HG03064 (cell line): ENCODE measurements around the gene OSBP2.

Experiments
- ATAC-seq: cut with Tn5 transposase; IDR thresholded peaks from one replicate; pipeline ENCODE4 v1.9.1; 2021; ENCODE audit warnings: low read depth; ENCODE audit not compliant: unreplicated experiment

OSBP2 gene

GRCh38 chr22:30876915-30877553, 182.4 kb downstream of the OSBP2 start:
- no peak for ATAC-seq

DNA sequence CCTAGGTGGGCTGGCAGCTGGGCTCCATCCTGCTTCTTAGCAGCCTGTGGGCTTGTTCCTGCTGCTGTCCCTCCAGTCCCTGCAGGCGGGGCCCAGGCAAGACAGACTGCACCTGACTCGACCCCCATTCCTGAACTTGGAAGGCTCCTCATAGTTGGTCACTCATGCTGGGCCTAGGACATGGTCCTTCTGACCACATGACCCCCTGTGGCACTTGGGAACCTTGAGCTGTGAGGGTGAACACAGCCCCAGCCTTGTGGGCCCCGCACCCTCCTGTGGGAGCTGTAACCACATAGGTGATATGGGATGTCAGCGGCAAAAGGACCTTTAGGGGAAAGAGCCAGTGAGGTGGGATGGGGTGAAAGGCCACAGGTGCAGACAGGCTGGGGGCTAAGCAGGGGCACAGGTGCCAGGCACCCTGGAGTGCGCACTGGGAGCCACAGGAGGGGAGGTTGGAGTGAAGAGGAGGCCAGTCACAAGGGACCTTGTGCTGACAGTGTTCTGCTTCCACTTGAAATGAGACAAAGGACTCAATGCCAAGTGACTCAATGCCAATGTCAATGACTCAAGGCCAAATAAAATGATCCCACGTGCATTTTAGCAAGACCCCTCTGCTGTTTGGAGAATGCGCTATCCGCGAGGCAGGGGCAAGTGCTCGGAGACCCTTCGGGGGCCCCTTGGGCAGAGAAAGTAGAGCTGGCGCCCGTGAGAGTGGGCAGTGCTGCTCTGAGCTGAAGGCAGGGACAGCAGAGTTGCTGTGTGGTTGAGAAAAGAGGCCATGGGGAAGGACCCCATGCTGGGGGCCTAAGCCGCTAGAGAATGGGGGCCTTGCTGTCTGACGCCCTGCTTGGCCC, 183.2 kb downstream of the OSBP2 start:
- ATAC-seq, result no peak

GRCh38 chr22:30878516-30879414, 184.1 kb downstream of the OSBP2 start:
- ATAC-seq, result no peak

GRCh38 chr22:30879415-30879797, 184.7 kb downstream of the OSBP2 start:
- ATAC-seq, result no peak

- no peak for ATAC-seq
Observed at GRCh38 chr22:30880181-30880601, 185.5 kb downstream of the OSBP2 start.

- no peak for ATAC-seq
Observed at GRCh38 chr22:30880847-30881246, 186.2 kb downstream of the OSBP2 start.

DNA sequence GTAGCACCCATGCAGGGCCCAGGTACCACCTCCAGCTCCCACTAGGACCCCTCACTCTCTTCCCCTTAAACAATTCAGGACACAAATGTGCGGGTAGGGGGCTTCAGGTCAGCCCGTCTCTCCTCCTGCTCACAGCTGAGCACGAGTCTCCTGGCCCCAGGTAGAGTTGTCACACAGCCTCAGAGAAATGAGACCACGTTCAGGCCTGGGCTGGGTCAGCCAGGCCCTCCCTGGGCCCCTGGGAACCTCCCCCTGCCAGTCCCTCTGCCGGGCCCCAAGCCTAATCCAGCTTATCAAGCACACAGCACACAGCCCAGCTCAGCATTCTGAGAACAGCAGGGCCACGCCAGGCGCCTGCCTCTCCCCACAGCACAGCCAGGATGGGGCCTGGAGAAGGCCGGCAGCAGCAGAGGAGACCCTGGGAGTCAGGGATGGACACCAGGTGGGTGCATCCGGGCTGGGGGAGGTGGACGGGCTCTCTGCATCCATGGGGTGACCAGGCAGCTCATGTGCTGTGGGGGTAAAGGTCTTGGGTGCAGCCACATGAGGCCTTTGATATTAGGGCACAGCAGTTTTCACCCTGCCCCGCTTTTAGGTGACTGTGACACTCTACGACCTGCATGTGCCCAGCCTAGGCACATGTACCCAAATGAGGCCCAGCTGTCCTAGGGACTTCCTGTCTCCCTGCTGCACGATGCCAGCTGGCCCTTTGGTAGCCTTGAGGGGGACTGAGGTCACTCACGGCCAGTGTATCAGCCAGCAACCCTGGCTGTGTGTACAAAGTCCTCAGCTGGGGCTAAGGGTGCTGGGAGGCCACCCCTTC, 186.9 kb downstream of the OSBP2 start:
- ATAC-seq, result no peak

GRCh38 chr22:30882184-30882717, 187.6 kb downstream of the OSBP2 start:
- no peak for ATAC-seq

DNA sequence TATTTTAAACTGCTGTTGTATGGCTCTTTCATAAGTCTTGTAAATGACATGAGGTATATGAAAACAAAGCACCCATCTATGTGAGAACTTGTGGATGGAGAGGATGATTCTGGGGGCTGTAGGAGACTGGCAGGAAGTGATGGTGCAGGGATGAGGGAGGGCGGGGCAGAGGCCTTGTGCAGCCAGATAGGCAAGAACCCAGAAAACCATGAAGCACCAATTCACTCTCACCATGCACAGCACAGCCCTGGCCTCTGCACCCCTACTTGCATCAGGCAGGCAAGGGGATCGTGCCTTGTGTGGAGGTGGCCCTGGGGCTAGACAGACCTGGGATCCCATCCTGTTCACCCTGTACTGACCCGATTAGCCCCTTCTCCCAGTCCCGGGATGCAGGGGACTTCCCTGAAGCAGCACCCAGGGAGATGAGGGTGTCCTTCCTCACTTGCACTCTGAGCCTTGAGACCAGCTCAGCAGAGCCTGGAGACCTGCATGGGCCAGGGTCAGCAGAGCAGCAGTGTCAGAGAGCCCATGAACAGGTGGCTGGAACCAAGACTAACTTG, 188.4 kb downstream of the OSBP2 start:
- ATAC-seq, result no peak

GRCh38 chr22:30883586-30884145, 189.0 kb downstream of the OSBP2 start:
- no peak for ATAC-seq

GRCh38 chr22:30884211-30885000, 189.7 kb downstream of the OSBP2 start:
- ATAC-seq, result no peak

DNA sequence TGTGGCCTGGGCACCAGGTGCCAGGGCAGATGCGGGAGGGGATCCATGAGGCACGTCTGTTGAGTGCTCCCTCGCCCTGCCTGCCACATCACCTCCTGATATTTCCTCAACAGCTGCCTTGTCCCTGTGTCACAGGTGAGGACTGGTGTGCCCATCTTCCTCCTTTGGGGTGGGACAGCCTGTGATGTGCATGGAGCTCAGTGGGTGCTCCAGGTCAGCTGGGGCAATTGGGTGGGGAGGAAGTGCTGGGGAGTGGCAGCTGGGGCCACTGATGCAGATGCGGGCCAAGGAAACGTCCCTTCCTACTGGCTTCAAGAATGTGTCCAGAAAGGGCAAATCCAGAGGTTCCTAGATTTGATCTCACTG, 190.3 kb downstream of the OSBP2 start:
- ATAC-seq, result no peak

DNA sequence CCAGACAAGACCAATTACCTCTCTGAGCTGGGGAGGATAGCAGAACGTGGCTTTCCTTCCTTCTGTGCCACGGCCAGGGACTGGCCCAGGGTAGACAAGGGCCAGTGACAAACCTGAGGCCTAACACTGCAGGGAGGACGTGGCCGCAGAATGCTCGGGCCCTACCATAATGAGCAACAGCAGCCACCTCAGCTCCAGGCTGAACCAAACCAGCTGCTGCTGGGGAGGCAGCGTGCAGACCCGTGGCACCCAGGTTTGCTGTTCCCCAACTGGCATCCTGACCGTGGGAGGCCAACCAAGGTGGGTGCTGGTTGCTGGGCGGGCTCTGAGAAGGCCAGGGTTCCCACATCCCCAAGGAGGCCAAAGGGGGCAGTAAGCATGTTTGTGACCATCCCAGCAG, 190.9 kb downstream of the OSBP2 start:
- no peak for ATAC-seq

DNA sequence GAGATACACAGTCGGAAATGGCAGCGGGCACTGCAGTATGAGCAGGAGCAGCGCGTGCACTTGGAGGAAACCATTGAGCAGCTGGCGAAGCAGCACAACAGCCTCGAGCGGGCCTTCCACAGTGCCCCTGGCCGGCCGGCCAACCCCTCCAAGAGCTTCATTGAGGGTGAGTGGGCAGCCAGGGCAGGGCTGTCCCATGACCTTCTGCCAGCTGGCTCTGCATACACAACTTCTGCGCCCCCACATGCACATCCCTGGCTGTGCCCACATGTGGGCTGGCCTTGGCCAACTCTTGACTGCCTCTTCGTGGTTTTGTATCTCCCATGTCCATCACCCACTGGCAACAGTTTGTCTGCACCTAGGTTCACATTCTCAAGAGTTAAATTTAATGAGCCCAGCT, 192.8 kb downstream of the OSBP2 start:
- no peak for ATAC-seq

- ATAC-seq, result no peak
Observed at GRCh38 chr22:30887861-30888260, 193.2 kb downstream of the OSBP2 start.

DNA sequence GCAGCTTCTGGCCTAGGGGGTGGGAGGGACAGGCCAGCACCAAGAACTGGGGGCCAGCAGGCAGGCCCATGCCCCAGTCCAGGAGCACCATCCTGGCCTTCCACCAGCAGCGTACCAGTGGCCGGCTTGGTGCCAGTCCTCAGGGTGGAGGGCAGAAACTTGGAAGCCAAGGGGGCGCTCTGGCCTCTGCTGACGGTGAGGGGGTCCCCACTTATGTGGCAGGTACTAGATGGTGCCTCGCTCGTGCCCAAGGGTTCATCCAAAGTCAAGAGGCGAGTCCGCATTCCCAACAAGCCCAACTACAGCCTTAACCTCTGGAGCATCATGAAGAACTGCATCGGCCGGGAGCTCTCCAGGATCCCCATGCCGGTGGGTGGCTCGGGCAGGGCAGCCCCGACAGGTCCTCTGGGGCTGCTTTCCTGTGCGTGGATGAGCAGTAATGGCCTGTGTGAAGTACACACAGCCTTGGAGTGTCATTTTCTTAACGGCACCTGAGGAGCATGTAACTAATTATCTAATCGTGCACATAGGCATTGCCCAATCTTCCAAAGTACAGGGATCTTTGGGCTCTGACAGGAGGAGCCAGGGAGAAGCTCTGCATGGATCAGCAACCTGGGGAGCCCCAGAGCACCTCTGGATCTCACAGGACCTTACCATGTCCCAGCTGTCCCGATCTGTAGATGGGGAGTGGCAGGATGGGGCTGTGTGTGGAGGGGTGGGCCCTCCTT, 194.8 kb downstream of the OSBP2 start:
- no peak for ATAC-seq

- no peak for ATAC-seq
Observed at GRCh38 chr22:30889996-30890480, 195.4 kb downstream of the OSBP2 start.
